ENCODE measurements around the gene NCOA7. TPM values are rescaled to one million over a fixed set of nuclear protein-coding genes. Genes with fewer than 3 reads are reported as not detected.

NCOA7 gene
- total and polyA plus RNA-seq, 2 of the 8 experiments (the other 6 are each of a cell fraction or from before 2014, with no cell fraction given): 2.6 to 10.7 TPM

DNA sequence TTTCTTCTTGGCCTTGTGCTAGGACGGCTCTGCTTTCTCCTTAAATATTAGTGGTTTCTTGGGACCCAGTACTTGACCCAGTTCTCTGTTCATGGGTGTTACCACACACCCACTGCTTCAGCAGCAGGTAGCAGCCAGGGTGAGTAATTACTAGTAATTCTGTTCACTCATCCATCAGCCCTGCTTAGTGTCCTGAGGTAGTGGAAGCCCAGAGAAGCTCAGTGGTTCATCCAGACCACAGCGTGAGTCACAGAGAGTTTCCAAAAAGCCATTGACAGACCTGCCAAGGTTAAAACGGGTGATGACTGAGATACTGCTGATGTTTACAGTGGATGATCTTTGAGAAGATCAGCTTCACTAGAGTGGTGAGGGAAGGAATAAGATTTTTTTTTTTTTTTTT, 114.1 kb downstream of the NCOA7 start:
- Histone ChIP-seq H3K27ac (ENCODE audit: low read depth, low read length) (no peak overlapping the region), H3K4me3 (ENCODE audit: extremely low read depth in 1 of 4, insufficient read depth in 2 of 4, low read depth in 3 of 4, low read length in 4 of 4) (no peak overlapping the region), H3K18ac (ENCODE audit: extremely low read depth, low read length) (no peak overlapping the region), H4K5ac (ENCODE audit: insufficient read length, low read depth, low read length) (no peak overlapping the region), H3K36me3 (ENCODE audit: control insufficient read depth in 2 of 4, insufficient read depth in 4 of 4, low read length in 3 of 4) (no peaks in the 10 kb centered on the region), H3K9ac (replicated peaks in 1 of 4; ENCODE audit: extremely low read depth in 1 of 4, low read depth in 3 of 4, low read length in 3 of 4) (no peak overlapping the region), H4K20me1 (replicated peaks in 1 of 2; ENCODE audit: control insufficient read depth in 1 of 2, insufficient read depth in 2 of 2, low read length in 2 of 2) (peaks cover 0 to 2% of the 10 kb centered on the region in 2 experiments), H3K79me2 (ENCODE audit: control insufficient read depth in 1 of 2, insufficient read depth in 2 of 2, low read length in 2 of 2) (no peaks in the 10 kb centered on the region), H2BK12ac (ENCODE audit: low read depth, low read length) (no peak overlapping the region), H2AFZ (ENCODE audit: low read length) (no peak overlapping the region), H3K9me3 (ENCODE audit: insufficient read depth in 2 of 2, low read depth in 1 of 2, low read length in 1 of 2) (no peaks in the 10 kb centered on the region), H2AK5ac (ENCODE audit: low read depth, low read length) (no peak overlapping the region), H3K79me1 (ENCODE audit: low read depth, low read length) (no peaks in the 10 kb centered on the region), H2BK5ac (ENCODE audit: low read depth, low read length) (no peak overlapping the region), H3K4me1 (replicated peaks in 1 of 4; ENCODE audit: control insufficient read depth in 3 of 4, insufficient read depth in 4 of 4, low read length in 3 of 4) (no peaks in the 10 kb centered on the region; a peak in 1 of 7 replicates), H2BK20ac (ENCODE audit: low read length) (no peak overlapping the region), H2BK15ac (ENCODE audit: low read length) (no peak overlapping the region), H4K8ac (ENCODE audit: extremely low read depth, insufficient read depth, low read length) (no peak overlapping the region), H3K4me2 (ENCODE audit: insufficient read depth in 1 of 2, low read depth in 2 of 2, low read length in 2 of 2) (no peak overlapping the region), H4K91ac (replicated peaks; ENCODE audit: insufficient read length, low read length) (no peak overlapping the region), H3K56ac (replicated peaks; ENCODE audit: insufficient read length, low read depth, low read length) (no peak overlapping the region), H3K23me2 (ENCODE audit: low read depth, low read length) (no peaks in the 10 kb centered on the region), H2BK120ac (replicated peaks; ENCODE audit: low read depth, low read length) (no peak overlapping the region), H3K27me3 (replicated peaks in 1 of 4; ENCODE audit: control insufficient read depth in 3 of 4, extremely low read depth in 1 of 4, insufficient read depth in 3 of 4, low read length in 3 of 4) (no peaks in the 10 kb centered on the region), H3K14ac (ENCODE audit: insufficient read length) (no peak overlapping the region), H3K23ac (ENCODE audit: insufficient read length) (no peak overlapping the region), H3K4ac (replicated peaks; ENCODE audit: insufficient read length, low read depth, low read length) (no peak overlapping the region)
- ChIA-PET POLR2A (ENCODE audit: partially characterized antibody) (interaction anchor here (1.7 kb wide), 1 partner anchor 15 kb away, joined by 4 read pairs; no protein-coding TSS in a partner anchor), CTCF (ENCODE audit: partially characterized antibody) (interaction anchor here (0.5 to 10.3 kb wide), 10 partner anchors 9 to 117 kb away, joined by 3 to 122 read pairs (median 10); no protein-coding TSS in a partner anchor)
- 88% methylated on average over 3 of the region's 3 CpGs; no CpG with 5 or more reads in 1 of the 2 experiments for WGBS, 2 experiments (ENCODE audit: extremely low coverage in 1 of 2, insufficient coverage in 1 of 2, insufficient read length in 1 of 2, insufficient replicate concordance in 2 of 2, low coverage in 1 of 2, low lambda C conversion rate in 2 of 2, missing lambda C conversion rate in 1 of 2)
- DNase-seq (ENCODE audit: low read depth in 1 of 2, low spot score in 2 of 2) (no peak), FAIRE-seq (no peak)
- TF ChIP-seq SRF (IDR thresholded peaks at IDR 0.05; ENCODE audit: low read depth, low read length) (no peak), CHD2 (IDR thresholded peaks at IDR 0.05; ENCODE audit: low read length) (no peak)
- TF ChIP-seq, protein P1, sequence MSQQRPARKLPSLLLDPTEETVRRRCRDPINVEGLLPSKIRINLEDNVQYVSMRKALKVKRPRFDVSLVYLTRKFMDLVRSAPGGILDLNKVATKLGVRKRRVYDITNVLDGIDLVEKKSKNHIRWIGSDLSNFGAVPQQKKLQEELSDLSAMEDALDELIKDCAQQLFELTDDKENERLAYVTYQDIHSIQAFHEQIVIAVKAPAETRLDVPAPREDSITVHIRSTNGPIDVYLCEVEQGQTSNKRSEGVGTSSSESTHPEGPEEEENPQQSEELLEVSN (IDR thresholded peaks at IDR 0.05): no peak
